ENCODE measurements around the gene PLEKHA4. TPM values are rescaled to one million over a fixed set of nuclear protein-coding genes. Genes with fewer than 3 reads are reported as not detected.

The PLEKHA4 gene
- polyA plus RNA-seq, 1 donor (not counting 4 experiments of a cell fraction or from before 2014, with no cell fraction given): 1.8 TPM

DNA sequence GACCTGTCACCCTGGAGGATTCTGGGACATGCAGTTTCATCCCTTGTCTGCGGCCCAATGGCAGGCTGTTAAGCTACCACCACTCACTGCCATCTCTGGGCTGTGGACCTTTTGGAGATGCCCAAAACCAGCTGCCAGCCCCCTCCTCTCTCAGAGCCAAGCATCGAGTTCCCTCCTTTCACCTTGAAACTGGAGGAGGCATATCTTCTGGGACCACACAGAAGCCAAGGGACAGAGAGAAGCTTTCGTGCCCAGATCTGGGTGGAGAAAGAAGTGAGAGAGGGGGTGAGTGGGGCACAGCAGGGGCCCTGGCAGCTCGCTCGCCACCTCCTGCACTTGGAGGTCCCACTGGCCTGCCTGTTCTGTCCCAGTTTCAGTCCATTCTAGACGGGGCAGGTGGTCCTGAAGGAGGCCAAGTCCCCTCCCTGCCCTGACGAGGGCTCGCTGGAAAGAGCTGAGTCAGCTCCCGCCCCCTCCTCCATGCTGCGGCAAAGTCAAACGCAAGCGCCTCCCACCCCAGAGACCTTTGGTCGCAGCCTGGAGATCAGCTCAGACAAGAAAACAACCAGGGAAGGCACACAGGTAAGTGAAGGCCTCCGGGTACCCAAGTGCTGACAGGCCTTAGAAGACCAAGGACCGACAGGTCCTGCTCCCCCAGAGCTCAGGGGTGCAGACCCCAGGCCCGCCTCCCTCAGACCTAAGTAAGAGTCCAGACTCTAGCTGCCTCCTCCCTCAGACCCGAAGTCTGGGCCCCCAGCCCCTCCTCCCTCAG is 61.4 kb downstream of the PLEKHA4 start:
- no peaks in the 10 kb centered on the region for H3K27me3 ChIP-seq (ENCODE audit: control insufficient read depth, extremely low read depth, insufficient read depth, low read length)
- TF ChIP-seq, protein P1, sequence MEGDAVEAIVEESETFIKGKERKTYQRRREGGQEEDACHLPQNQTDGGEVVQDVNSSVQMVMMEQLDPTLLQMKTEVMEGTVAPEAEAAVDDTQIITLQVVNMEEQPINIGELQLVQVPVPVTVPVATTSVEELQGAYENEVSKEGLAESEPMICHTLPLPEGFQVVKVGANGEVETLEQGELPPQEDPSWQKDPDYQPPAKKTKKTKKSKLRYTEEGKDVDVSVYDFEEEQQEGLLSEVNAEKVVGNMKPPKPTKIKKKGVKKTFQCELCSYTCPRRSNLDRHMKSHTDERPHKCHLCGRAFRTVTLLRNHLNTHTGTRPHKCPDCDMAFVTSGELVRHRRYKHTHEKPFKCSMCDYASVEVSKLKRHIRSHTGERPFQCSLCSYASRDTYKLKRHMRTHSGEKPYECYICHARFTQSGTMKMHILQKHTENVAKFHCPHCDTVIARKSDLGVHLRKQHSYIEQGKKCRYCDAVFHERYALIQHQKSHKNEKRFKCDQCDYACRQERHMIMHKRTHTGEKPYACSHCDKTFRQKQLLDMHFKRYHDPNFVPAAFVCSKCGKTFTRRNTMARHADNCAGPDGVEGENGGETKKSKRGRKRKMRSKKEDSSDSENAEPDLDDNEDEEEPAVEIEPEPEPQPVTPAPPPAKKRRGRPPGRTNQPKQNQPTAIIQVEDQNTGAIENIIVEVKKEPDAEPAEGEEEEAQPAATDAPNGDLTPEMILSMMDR (optimal IDR thresholded peaks at IDR 0.05 in 1 of 3, IDR thresholded peaks at IDR 0.05 in 1 of 3, conservative IDR thresholded peaks at IDR 0.05 in 1 of 3; ENCODE audit: extremely low read depth in 1 of 3, insufficient read depth in 2 of 3, low read length in 3 of 3): no peak
- TF ChIP-seq EZH2 (IDR thresholded peaks at IDR 0.05; ENCODE audit: low read length): no peak
- no peaks in the 10 kb centered on the region for H4K20me1 ChIP-seq (ENCODE audit: control insufficient read depth, extremely low read depth, insufficient read depth, low read length)
- H3K4me1 ChIP-seq (ENCODE audit: control insufficient read depth, extremely low read depth, insufficient read depth, low read length): peaks cover 11% of the 10 kb centered on the region
- H3K27ac ChIP-seq (ENCODE audit: control insufficient read depth, insufficient read depth, low read length): no peak overlapping the region
- peaks cover 3% of the 10 kb centered on the region in 2 experiments for H3K36me3 ChIP-seq (ENCODE audit: control insufficient read depth in 2 of 2, extremely low read depth in 1 of 2, insufficient read depth in 2 of 2, low read length in 2 of 2)
- peaks cover 2% of the 10 kb centered on the region for H3K9me1 ChIP-seq (ENCODE audit: control insufficient read depth, extremely low read depth, insufficient read depth, low read length)
- H3K4me3 ChIP-seq (ENCODE audit: control insufficient read depth in 2 of 3, extremely low read depth in 1 of 3, insufficient read depth in 2 of 3, low read depth in 1 of 3, low read length in 3 of 3): no peak overlapping the region
- FAIRE-seq (no peak), DNase-seq (ENCODE audit: low read depth, low spot score) (no peak)
- no peak overlapping the region for H2AFZ ChIP-seq (ENCODE audit: control insufficient read depth, low read length)
- peaks cover 3% of the 10 kb centered on the region for H3K79me2 ChIP-seq (ENCODE audit: control insufficient read depth, insufficient read depth, low read length)
- H3K4me2 ChIP-seq (ENCODE audit: control insufficient read depth, extremely low read depth, insufficient read depth, low read depth, low read length): no peak overlapping the region
- no peaks in the 10 kb centered on the region for H3K9me3 ChIP-seq (ENCODE audit: control insufficient read depth, low read depth, low read length)
- dilution Hi-C loops (cut with MboI; ENCODE audit: extremely low pct_ligation_motif_present, low sequenced_read_pairs): no loop called here
- H3K9ac ChIP-seq (ENCODE audit: control insufficient read depth, extremely low read depth, insufficient read depth, low read length): no peak overlapping the region

DNA sequence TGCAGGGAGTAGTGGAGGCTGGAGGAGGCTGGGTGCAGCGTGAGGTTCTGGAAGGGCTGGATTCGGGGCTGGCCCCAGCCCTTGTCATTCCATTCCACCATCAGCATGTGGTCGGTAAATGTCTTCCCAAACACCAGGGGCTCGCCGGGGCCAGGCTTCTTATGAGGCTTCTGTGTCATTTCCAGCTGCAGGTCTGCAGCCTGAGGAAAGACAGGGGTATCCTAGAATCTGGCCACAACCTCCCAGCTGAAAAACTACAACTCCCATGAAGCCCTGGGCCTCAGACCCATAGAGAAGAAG is 61.9 kb downstream of the PLEKHA4 start:
- H3K9me3 ChIP-seq (ENCODE audit: control insufficient read depth, low read depth, low read length): no peaks in the 10 kb centered on the region
- peaks cover 8% of the 10 kb centered on the region for H3K4me1 ChIP-seq (ENCODE audit: control insufficient read depth, extremely low read depth, insufficient read depth, low read length)
- peaks cover 3% of the 10 kb centered on the region for H3K79me2 ChIP-seq (ENCODE audit: control insufficient read depth, insufficient read depth, low read length)
- dilution Hi-C loops (cut with MboI; ENCODE audit: extremely low pct_ligation_motif_present, low sequenced_read_pairs): no loop called here
- no peak overlapping the region for H3K4me2 ChIP-seq (ENCODE audit: control insufficient read depth, extremely low read depth, insufficient read depth, low read depth, low read length)
- H4K20me1 ChIP-seq (ENCODE audit: control insufficient read depth, extremely low read depth, insufficient read depth, low read length): no peaks in the 10 kb centered on the region
- DNase-seq (ENCODE audit: low read depth, low spot score) (no peak), FAIRE-seq (no peak)
- H3K27ac ChIP-seq (ENCODE audit: control insufficient read depth, insufficient read depth, low read length): no peak overlapping the region
- no peak overlapping the region for H3K9ac ChIP-seq (ENCODE audit: control insufficient read depth, extremely low read depth, insufficient read depth, low read length)
- no peaks in the 10 kb centered on the region for H3K27me3 ChIP-seq (ENCODE audit: control insufficient read depth, extremely low read depth, insufficient read depth, low read length)
- H2AFZ ChIP-seq (ENCODE audit: control insufficient read depth, low read length): no peak overlapping the region
- H3K4me3 ChIP-seq (ENCODE audit: control insufficient read depth in 2 of 3, extremely low read depth in 1 of 3, insufficient read depth in 2 of 3, low read depth in 1 of 3, low read length in 3 of 3): no peak overlapping the region
- TF ChIP-seq, protein P1 (optimal IDR thresholded peaks at IDR 0.05 in 1 of 3, IDR thresholded peaks at IDR 0.05 in 1 of 3, conservative IDR thresholded peaks at IDR 0.05 in 1 of 3; ENCODE audit: extremely low read depth in 1 of 3, insufficient read depth in 2 of 3, low read length in 3 of 3): no peak
- TF ChIP-seq EZH2 (IDR thresholded peaks at IDR 0.05; ENCODE audit: low read length): no peak
- peaks cover 2% of the 10 kb centered on the region for H3K9me1 ChIP-seq (ENCODE audit: control insufficient read depth, extremely low read depth, insufficient read depth, low read length)
- peaks cover 3% of the 10 kb centered on the region in 2 experiments for H3K36me3 ChIP-seq (ENCODE audit: control insufficient read depth in 2 of 2, extremely low read depth in 1 of 2, insufficient read depth in 2 of 2, low read length in 2 of 2)
